Skin of body (tissue), 2 donors: ENCODE data around the gene PLEKHO1. TPM values are rescaled to one million over a fixed set of nuclear protein-coding genes. Genes with fewer than 3 reads are reported as not detected.
"Not testable (repeated sequence)": the region's sequence is repeated elsewhere in the genome, so short reads cannot be mapped to it uniquely, and the experiment has no call there.

Source experiments
- DNase-seq: peaks from one replicate; lab custom pipeline; 2025; lab: John Stamatoyannopoulos, UW
- total RNA-seq: library from RNA; depleted of rRNA; stranded (reverse); fragments of >200 nt; gene quantifications from one replicate; pipeline ENCODE4 v1.2.3, GENCODE V29; 2014

The PLEKHO1 gene
- total RNA-seq, 1 donor from 2014 or later: 23.2 TPM

DNA sequence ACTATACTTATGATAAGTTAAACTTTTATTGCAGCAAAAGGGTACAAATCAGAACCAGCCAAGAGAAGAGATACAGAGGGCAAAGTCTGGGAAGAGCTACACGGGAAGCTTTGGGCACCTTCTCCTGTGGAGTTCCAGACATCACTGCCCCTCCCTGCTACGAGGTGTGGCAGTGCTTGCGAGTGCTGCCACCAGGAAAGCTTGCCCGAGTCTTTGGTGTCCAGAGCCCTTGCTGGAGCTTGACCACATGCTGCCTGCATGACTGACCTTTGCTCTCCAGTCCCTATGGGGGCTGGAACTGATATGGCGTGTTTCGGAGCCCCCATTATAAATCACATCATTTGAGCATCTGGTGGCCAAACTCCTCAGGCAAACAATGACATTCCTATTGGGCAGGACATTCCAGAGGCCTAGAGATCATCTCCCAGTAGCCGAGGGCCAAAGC is 23.4 kb downstream of the PLEKHO1 start:
- no peak for DNase-seq

DNA sequence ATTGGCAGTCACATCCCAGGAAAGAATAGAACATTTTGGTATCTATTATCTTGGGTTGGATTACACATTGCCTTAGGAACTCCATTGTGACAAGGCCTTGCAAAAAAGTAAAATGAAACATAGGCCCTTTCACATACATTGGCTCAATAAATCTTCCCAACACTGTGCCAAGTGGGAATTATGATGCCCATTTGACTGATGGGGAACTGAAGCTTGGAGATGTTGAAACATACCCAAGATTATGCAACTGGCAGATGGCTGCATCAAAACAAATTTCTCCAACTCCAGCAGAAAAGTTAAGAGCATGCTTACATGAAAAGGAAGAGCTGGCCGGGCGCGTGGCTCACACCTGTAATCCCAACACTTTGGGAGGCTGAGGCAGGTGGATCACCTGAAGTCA is 26.9 kb downstream of the PLEKHO1 start:
- no peak for DNase-seq

DNA sequence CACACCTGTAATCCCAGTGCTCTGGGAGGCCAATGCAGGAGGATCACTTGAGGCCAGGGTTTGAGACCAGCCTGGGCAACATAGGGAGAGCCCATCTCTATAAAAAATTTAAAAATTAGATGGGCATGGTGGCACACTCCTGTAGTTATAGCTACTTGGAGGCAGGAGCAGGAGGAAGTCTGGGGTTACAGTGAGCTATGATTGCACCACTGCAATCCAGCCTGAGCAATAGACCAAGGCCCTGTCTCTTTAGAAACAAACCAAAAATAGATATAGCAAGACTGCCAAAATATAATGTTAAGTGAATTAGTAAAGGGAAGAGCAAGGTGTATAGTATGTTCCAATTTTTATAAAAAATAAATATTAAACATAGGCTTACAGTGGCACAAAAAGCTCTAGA is 28.8 kb downstream of the PLEKHO1 start:
- no peak for DNase-seq

DNA sequence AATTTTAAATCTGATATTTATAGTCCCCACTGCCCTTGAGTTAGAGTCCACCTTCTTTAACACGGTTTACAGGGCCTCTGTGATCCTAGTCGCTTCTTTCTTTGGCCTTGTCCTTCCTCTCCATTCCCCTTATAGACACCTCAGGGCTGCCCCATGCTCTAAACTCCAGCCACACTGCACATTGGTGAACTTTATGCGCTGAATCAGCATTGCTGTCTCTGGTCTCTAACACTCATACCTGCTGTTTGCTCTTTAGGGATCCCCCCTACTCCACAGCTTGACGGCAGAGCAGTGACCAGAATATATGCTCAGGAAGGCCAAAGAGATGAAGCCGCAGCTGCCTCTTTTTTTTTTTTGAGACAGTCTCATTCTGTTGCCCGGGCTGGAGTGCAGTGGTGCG is 30.2 kb downstream of the PLEKHO1 start:
- no peak for DNase-seq

DNA sequence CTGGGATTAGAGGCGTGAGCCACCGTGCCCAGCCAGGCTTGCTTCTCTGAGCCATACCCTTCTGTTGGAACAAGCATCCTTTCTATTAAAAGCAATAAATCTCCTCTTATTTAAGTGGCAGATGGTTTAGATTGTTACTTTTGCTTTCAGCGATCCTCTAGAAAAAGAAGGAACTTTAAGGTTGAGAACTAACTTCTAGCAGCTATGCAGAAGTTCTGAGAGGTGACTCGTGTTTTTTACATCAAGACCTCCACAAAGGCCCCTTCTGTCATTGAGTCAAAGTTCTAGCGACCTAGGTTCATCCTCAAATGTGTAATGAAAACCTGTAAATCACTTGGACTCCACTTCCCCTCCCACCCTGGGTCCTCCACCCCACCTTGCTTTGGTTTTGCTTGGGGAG is 30.8 kb downstream of the PLEKHO1 start:
- DNase-seq: no peak

DNA sequence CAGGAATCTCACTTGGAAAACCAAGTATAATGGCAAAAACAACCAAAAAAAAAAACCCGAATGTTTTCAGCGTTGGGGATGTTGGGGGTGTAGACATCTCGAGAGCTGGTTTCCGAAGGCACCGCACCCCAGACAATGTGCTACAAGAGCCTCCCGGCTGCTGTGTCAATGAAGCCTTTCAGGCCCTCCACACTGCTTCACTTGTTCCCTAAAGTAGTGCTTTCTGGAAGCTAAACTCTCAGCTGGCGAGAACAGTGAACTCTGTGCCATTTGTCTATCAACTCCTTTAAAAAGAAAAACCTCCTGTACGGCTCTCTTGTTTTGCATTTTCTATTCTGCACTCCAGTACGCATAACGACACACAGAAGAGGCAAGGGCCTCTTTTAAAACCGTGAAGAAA is 32.5 kb downstream of the PLEKHO1 start:
- peak; percentile 27 for DNase-seq

DNA sequence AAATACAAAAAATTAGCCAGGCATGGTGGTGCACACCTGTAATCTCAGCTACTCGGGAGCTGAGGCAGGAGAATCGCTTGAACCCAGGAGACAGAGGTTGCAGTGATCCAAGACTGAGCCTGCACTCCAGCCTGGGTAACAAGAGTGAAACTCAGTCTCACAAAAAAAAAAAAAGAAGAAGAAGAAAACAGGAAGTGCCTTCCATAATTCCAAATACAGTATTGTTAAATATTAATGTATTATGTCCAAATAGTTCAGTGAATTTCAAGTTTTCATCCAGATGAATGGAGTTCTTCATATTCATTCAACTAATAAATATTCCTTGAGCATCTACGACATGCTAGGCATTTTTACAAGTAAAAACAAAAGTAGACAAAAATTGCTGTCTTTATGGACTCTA is 33.3 kb downstream of the PLEKHO1 start:
- no peak for DNase-seq

DNA sequence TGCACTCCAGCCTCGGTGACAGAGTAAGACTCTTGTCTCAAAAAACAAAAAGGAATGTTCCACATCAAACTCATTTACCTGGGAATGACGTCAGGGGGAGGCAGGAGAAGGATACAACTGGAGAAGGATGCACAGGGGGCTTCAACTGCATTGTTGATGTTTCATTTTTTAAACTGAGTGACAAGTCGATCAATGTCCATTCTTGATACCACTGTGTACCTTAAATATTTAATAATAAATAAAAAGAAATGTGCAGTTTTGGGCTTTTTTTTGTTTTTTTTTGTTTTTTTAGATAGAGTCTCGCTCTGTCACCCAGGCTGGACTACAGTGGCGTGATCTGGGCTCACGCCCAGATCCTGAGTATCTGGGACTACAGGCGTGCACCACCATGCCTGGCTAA is 35.8 kb downstream of the PLEKHO1 start:
- no peak for DNase-seq

DNA sequence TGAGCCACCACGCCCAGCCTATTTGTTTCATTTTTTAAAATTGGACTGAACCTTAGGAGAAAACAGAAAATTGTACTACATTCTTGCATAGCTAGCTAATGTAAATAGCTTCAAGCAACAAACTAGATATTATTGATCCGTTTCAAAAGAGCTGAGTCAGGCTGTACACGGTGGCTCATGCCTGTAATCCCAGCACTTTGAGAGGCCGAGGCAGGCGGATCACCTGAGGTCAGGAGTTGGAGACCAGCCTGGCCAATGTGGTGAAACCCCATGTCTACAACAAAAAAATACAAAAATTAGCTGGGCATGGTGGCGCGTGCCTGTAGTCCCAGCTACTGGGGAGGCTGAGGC is 36.7 kb downstream of the PLEKHO1 start:
- DNase-seq: not testable (repeated sequence)

DNA sequence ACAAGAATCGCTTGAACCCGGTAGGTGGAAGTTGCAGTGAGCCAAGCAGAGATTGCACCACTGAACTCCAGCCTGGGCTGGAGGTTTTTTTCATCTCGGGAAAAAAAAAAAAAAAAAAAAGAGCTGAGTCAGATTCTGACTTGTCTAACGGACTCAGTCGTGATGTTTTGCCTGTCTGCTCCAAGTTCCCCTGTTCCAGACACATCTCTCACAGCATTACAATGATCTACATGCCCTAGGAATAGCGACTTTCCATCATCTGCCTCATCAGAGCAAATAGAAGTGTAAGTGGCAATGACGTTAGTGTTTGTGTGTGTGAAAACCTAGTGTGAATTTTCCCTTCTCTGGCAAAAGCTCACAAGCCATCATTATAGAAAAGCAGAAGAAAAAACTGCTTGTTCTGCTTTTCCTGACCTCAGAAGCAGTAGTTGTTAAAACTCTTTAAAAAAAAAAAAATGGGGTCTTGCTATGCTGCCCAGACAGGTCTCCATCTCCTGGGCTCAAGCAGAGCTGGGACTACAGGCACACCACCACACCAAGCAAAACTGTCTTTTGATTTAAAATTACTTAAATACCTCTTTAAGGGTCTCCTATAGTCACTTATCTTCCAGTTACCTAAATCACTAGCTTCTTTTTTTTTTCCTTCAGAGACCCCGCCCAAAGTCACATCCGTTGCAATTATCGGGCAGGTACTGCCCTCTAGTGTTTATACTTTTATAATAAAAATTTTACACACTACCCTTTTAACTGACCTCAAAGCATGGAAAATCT is 37.3 kb downstream of the PLEKHO1 start:
- peak; percentile 23 for DNase-seq

DNA sequence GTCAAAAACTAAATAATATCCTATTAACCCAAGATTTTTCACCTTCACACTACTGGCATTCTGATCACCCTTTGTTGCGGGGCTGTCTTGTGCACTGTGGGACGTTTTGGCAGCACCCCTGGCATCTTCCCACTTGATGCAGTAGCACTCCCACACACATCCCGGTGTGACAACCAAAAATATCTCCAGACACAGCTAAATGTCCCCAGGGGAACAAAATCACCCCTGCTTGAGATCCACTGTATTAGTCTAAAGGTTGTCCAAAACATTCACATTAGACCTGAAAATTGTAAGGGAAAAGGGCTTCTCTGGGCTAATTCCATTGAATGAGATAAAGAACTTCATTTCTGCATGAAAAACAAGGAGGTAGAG is 37.8 kb downstream of the PLEKHO1 start:
- no peak for DNase-seq

DNA sequence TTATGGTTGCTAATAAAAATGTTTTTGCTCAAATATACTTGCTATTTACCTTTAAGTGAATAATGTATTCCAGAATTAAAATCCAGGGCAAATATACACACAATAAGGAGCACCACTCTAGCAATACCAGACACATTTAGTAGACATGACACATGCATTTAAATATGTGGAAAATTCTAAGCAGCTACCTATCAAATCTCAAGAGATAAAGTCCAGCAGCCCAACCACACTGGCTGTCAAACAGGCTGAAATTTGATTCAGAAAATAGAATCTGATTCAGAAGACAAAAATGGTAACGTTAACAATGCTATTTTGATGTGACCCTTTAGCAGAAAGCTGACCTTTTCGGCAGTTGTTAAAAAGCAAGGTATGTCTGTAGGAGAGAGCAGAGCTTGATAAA is 42.3 kb downstream of the PLEKHO1 start:
- no peak for DNase-seq

DNA sequence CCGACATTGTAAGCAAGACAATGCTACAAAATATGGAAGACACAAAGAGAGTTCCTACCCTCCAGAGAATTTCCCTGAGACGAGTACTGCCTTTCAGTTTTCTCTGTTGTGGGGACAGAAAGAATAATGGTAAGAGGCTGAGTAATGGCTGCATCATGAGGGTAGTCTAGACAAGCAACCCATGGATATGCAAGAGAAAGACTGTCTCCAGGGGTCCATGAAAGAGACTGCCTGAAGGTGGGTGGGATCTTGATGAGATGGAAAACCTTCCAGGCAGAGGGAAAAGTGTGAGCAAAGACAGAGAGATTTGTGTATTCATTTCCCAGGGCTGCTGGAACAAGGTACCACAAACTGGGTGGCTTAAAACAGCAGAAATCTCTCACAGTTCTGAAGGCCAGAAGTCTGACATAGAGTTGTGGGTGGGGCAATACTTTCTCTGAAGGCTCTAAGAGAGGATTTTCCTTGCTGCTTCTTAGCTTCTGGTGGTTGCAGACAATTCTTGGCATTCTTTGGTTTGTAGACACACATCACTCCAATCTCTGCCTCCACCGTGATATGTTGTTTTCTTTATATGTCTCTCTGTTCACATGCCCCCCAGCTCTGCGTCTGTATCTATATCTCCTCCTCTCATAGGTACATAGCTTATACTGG is 44.8 kb downstream of the PLEKHO1 start:
- no peak for DNase-seq

DNA sequence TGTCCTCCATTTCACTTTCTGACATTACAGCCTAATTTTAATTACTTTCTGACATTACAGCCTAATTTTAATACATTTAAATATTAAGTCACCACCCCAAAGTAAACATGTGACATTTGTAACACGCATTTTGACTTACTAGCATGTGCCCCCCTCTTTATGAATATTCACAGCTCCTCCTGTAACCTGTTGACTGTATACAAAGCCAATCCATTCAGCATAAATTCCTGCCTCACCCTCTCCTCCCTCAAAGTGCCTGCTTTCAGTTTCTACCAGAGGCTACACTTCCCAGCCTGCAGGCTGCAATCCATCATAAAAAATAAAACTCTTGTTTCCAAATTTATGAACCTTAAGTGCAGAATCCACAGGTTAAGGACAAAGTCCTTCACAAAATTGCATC is 46.7 kb downstream of the PLEKHO1 start:
- no peak for DNase-seq

DNA sequence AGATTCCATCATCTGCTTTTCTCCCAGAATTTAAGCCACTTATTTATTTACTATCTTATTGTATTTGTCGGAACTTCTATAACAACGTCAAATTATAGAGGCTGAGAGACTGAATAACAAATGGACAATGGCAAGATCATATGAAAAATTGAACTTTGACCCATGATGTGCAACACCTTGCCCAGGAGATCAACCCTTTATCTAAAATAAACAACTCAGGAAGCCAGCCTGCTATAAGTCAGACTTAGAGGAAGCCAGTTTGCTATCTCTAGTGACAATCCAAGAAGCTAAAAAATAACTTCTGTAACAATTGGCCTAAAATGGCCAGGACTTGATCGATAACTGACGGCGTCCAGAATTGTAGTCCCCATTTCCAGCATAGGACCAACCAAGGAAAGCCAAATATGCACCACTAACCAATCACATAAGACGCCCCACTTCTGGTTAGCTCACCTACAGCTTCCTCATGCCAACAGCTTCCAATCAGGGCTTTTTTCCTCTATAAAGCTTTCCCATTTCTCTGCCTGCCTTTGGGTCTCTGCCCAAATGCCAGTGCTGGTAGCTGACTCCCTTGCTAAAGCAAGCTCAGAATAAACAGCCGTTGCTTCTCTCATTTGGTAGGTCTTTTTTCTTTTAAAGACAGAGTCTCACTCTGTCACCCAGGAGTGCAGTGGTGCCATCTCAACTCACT is 57.7 kb downstream of the PLEKHO1 start:
- no peak for DNase-seq

DNA sequence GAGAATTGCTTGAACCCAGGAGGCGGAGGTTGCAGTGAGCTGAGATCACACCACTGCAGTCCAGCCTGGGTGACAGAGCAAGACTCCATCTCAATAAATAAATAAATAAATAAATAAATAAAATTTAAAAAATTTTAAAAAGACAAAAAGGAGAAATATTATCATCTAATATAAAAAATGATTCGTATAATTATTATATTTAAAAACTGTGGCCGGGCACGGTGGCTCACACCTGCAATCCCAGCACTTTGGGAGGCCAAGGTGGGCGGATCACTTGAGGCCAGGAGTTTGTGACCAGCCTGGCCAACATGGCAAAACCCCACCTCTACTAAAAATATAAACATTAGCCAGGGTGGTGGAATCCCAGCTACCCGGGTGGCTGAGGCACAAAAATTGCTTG is 58.7 kb downstream of the PLEKHO1 start:
- DNase-seq: not testable (repeated sequence)

Other genes with a start within 250 kb of the PLEKHO1 start
- 1.1 TPM for gene SV2A, start 232.1 kb upstream of the PLEKHO1 start, total RNA-seq
- gene SF3B4, start 222.1 kb upstream of the PLEKHO1 start, total RNA-seq: 12.2 TPM
- gene MTMR11, start 213.0 kb upstream of the PLEKHO1 start, total RNA-seq: 8.7 TPM
- 12.8 TPM for gene OTUD7B, start 139.2 kb upstream of the PLEKHO1 start, total RNA-seq
- 59.3 TPM for gene VPS45, start 82.1 kb upstream of the PLEKHO1 start, total RNA-seq
- gene ANP32E, start 86.2 kb downstream of the PLEKHO1 start, total RNA-seq: 30.9 TPM
- gene CA14, start 107.9 kb downstream of the PLEKHO1 start, total RNA-seq: 0.69 TPM
- 56.1 TPM for gene APH1A, start 119.1 kb downstream of the PLEKHO1 start, total RNA-seq
- gene C1orf54, start 122.9 kb downstream of the PLEKHO1 start, total RNA-seq: 39.8 TPM
- 2.1 TPM for gene CIART, start 132.6 kb downstream of the PLEKHO1 start, total RNA-seq
- 35.6 TPM for gene MRPS21, start 143.9 kb downstream of the PLEKHO1 start, total RNA-seq
- gene PRPF3, start 171.6 kb downstream of the PLEKHO1 start, total RNA-seq: 59.8 TPM
- 16.2 TPM for gene RPRD2, start 214.2 kb downstream of the PLEKHO1 start, total RNA-seq